Esophagus (tissue), 2 donors: ENCODE measurements around the gene MMRN1. TPM values are rescaled to one million over a fixed set of nuclear protein-coding genes. Genes with fewer than 3 reads are reported as not detected.
"Not testable (repeated sequence)": the region's sequence is repeated elsewhere in the genome, so short reads cannot be mapped to it uniquely, and the experiment has no call there.

Experiments used
- H3K27ac ChIP-seq, 2 donors: one replicate each; pipeline ENCODE4 v1.5.1; 2013; ENCODE audit warnings: low read depth in 2 of 2, mild to moderate bottlenecking in 2 of 2, inconsistent platforms in 1 of 2, low read length in 1 of 2, moderate library complexity in 1 of 2
- H3K27me3 ChIP-seq, 2 donors: one replicate each; pipeline ENCODE4 v1.6.1; 2013; ENCODE audit warnings: low read length in 2 of 2, control low read depth in 1 of 2, mild to moderate bottlenecking in 1 of 2; ENCODE audit not compliant: insufficient read depth in 2 of 2, control insufficient read depth in 1 of 2
- H3K36me3 ChIP-seq, 2 donors: one replicate each; pipeline ENCODE4 v1.6.1; 2013; ENCODE audit warnings: low read length in 1 of 2; ENCODE audit not compliant: control insufficient read depth in 2 of 2, insufficient read depth in 2 of 2
- H3K4me1 ChIP-seq, 2 donors: one replicate each; pipeline ENCODE4 v1.6.1; 2013; ENCODE audit warnings: low read length in 1 of 2; ENCODE audit not compliant: control insufficient read depth in 2 of 2, insufficient read depth in 2 of 2
- H3K4me3 ChIP-seq, 2 donors: one replicate each; pipeline ENCODE4 v1.5.1; 2013; ENCODE audit warnings: low read length in 2 of 2, mild to moderate bottlenecking in 2 of 2, low read depth in 1 of 2, moderate library complexity in 1 of 2
- H3K9me3 ChIP-seq, 2 donors: one replicate each; pipeline ENCODE4 v1.6.1; 2013; ENCODE audit warnings: mild to moderate bottlenecking in 2 of 2, low read depth in 1 of 2, low read length in 1 of 2, moderate library complexity in 1 of 2; ENCODE audit not compliant: control insufficient read depth in 2 of 2, insufficient read depth in 1 of 2
- WGBS, 2 donors: extraction: QIAGEN DNeasy Blood & Tissue Kit; methylation state at CpG; one replicate each; pipeline ENCODE4 v1.1.7; 2013; 5-methylcytosine and 5-hydroxymethylcytosine counted together
- polyA plus RNA-seq, 2 donors: library from polyadenylated mRNA; stranded (reverse); fragments of 200-250 nt; gene quantifications; one replicate each; pipeline ENCODE4 v1.2.3, GENCODE V29; 2013
- donor health status: healthy with polysubstance abuse.
- donor health status: Bipolar disorder and iron deficiency.

Gene MMRN1
- polyA plus RNA-seq, 2 donors = 0.79 to 6.5 TPM

DNA sequence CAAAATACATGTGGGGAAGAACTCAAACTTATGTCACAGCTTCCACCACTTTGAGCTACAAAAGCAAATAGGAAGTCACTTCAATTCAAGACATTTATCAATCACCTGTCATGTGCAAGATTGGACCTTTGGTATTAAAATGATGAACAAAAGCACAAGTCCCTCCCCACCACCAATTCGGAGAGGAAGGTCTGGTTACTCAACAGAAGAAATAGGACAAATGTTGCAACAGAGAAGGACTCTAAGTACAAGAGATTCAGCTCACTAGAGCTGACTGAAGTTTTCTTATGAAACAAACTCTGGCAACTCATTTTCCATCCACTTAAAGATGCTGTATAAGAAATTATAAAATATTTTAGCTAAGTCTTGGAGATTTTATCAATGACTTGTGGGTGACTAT is 16.0 kb upstream of the MMRN1 start:
- Histone ChIP-seq H3K27ac (no peak overlapping the region), H3K4me3 (no peak overlapping the region), H3K27me3 (no peaks in the 10 kb centered on the region), H3K9me3 (no peaks in the 10 kb centered on the region), H3K36me3 (no peaks in the 10 kb centered on the region), H3K4me1 (no peaks in the 10 kb centered on the region)
- 60 to 62% methylated on average over 1 of the region's 1 CpG for WGBS, 2 donors

GRCh38 chr4:89879215-89879614 is 15.4 kb upstream of the MMRN1 start:
- WGBS, 2 donors = 83 to 85% methylated on average over 4 of the region's 4 CpGs
- Histone ChIP-seq H3K4me1 (no peaks in the 10 kb centered on the region), H3K27me3 (no peaks in the 10 kb centered on the region), H3K4me3 (no peak overlapping the region), H3K27ac (no peak overlapping the region), H3K36me3 (no peaks in the 10 kb centered on the region), H3K9me3 (no peaks in the 10 kb centered on the region)

- WGBS, 2 donors = 71 to 80% methylated on average over 9 of the region's 9 CpGs
- Histone ChIP-seq H3K27ac (no peak overlapping the region), H3K9me3 (no peaks in the 10 kb centered on the region), H3K4me3 (no peak overlapping the region), H3K27me3 (no peaks in the 10 kb centered on the region), H3K4me1 (no peaks in the 10 kb centered on the region), H3K36me3 (no peaks in the 10 kb centered on the region)
Measured at GRCh38 chr4:89889289-89889688, 5.4 kb upstream of the MMRN1 start.

DNA sequence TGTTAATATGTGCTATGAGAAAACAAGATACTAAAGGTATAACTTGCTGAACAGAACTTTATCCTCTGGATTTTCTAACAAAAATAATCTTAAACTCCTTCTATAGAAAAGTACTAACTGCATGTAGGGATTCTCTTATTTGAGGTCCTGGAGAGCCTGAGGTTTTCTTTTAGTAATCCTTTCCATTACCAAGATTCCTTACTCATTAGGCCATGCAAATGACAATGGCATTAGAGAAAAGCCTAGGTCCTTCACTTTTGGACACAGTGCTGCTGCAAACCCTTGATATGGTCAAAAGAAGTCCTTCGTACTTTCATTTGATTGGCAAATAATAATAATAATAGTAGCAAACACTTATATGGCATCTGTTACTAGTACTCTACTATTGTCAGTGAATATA is 3.2 kb downstream of the MMRN1 start:
- H3K4me1 ChIP-seq = no peaks in the 10 kb centered on the region
- no peaks in the 10 kb centered on the region for H3K36me3 ChIP-seq
- no peak overlapping the region for H3K27ac ChIP-seq
- no peaks in the 10 kb centered on the region for H3K9me3 ChIP-seq
- peaks cover 0 to 4% of the 10 kb centered on the region in 2 donors for H3K27me3 ChIP-seq
- 65 to 88% methylated on average over 1 of the region's 1 CpG for WGBS, 2 donors
- no peak overlapping the region for H3K4me3 ChIP-seq

DNA sequence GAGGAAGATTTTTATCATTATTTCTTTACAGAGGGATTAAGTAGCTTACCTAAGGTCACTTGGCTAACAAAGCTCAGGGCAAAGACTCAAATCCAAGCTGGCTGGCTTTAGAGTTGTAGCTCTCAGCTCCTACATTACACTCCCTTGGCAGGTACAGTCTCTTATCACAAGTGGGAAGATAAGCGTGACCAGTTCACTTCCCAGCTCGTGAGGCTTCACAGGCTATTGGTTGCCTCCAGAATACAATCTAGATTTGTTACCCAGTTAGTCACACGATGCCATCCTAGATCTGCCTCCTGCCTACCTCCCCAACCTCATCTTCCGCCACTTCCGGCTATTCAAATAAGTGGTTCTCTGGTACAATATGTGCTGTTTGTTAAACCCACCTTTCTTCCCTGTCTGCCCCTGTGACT is 3.7 kb downstream of the MMRN1 start:
- Histone ChIP-seq H3K4me3 (no peak overlapping the region), H3K36me3 (no peaks in the 10 kb centered on the region), H3K4me1 (no peaks in the 10 kb centered on the region), H3K9me3 (no peaks in the 10 kb centered on the region), H3K27ac (no peak overlapping the region), H3K27me3 (peaks cover 0 to 4% of the 10 kb centered on the region in 2 donors)
- WGBS, 2 donors = 37 to 60% methylated on average over 5 of the region's 5 CpGs

- no peaks in the 10 kb centered on the region for H3K36me3 ChIP-seq
- H3K9me3 ChIP-seq = no peaks in the 10 kb centered on the region
- H3K4me3 ChIP-seq = no peak overlapping the region
- H3K4me1 ChIP-seq = no peaks in the 10 kb centered on the region
- H3K27ac ChIP-seq = no peak overlapping the region
- H3K27me3 ChIP-seq = peaks cover 0 to 4% of the 10 kb centered on the region in 2 donors
Measured at GRCh38 chr4:89899152-89899551, 4.5 kb downstream of the MMRN1 start.

DNA sequence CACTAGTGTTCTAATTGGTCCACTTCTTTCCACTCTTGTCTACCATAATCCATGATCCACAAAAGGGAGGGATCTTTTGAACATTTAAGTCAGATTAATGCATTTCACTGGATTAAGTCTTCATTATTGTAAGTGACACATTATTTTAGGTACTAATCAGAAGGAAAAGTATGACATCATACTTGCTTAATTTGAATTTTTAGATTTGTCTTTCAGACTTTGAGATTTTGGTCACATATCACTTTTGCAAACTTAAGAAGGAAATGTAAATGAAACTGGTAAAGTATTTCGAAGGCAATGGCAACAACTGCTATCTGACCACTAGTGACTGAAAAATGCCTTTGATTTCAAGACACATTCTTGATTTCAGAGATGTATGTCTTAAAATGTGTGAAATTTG is 5.2 kb downstream of the MMRN1 start:
- 79 to 83% methylated on average over 1 of the region's 1 CpG for WGBS, 2 donors
- Histone ChIP-seq H3K36me3 (no peaks in the 10 kb centered on the region), H3K9me3 (no peaks in the 10 kb centered on the region), H3K27me3 (peaks cover 0 to 4% of the 10 kb centered on the region in 2 donors), H3K27ac (no peak overlapping the region), H3K4me1 (no peaks in the 10 kb centered on the region), H3K4me3 (no peak overlapping the region)

DNA sequence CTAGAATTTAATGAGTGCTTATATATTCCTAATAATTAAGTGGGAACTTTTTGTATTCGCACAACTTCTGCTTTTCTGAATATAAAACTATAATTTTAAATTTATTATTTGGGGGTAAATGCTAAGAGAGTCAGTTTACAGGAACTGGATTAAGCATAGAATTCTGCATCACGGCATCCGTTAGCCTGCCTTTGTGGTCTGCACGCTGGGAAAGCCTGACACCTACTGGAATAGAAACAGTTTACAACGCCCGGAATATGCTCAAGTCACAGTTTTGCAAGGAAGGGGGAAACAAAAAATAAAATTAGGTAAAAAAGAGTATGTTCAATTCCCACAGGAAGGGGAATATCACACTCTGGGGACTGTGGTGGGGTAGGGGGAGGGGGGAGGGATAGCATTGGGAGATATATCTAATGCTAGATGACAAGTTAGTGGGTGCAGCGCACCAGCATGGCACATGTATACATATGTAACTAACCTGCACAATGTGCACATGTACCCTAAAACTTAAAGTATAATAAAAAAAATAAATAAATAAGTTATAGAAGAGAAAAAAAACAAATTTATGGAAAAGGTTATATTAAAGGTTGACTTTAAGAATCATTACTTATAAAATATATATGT is 7.3 kb downstream of the MMRN1 start:
- not testable (repeated sequence) for H3K4me1 ChIP-seq, H3K27me3 ChIP-seq, H3K27ac ChIP-seq, H3K9me3 ChIP-seq, H3K4me3 ChIP-seq, H3K36me3 ChIP-seq
- 1% methylated on average over 6 of the region's 7 CpGs for WGBS, 2 donors

DNA sequence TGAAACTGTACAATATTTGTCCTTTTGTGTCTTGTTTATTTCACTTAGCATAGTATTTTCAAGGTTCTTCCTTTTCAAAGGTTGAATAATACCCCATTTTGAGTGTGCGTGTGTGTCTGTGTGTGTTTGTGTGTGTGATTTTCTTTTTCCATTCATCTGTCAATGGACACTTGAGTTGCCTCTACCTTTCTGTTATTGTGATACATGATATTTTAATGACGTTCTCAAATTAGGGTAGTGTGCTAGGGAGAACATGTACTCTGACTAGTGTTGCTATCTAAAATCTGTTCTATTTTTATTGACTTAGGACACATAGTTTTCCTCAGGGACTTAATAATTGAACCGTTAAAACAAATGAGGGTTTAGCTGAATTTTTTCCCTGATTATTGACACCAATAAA is 9.9 kb downstream of the MMRN1 start:
- peaks cover 0 to 4% of the 10 kb centered on the region in 2 donors for H3K27me3 ChIP-seq
- no peak overlapping the region for H3K27ac ChIP-seq
- H3K4me3 ChIP-seq = no peak overlapping the region
- WGBS, 2 donors = 71% methylated on average over 3 of the region's 3 CpGs
- H3K36me3 ChIP-seq = no peaks in the 10 kb centered on the region
- H3K9me3 ChIP-seq = no peaks in the 10 kb centered on the region
- no peaks in the 10 kb centered on the region for H3K4me1 ChIP-seq

DNA sequence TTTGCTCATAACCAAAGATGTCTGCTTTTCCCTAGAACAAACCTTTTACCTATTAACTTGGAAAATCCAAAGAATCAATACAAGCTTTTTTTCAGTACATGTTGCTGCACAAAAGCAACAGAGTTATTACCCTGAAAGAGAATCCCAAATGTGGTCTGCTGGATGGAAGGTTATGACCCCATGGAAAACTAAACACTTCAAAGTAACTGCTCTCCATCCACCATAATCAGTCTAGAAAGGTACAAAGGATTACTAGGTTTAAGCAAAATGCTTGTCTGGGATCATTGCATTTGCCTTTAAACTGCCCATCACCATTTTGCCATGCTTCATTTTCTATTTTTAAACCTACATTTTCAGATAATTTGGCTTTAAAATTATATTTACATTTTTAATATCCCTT is 11.7 kb downstream of the MMRN1 start:
- Histone ChIP-seq H3K9me3 (no peaks in the 10 kb centered on the region), H3K36me3 (no peaks in the 10 kb centered on the region), H3K4me1 (no peaks in the 10 kb centered on the region), H3K27me3 (no peaks in the 10 kb centered on the region), H3K27ac (no peak overlapping the region), H3K4me3 (no peak overlapping the region)
